ENCODE data around the gene IL2RA. TPM values are rescaled to one million over a fixed set of nuclear protein-coding genes. Genes with fewer than 3 reads are reported as not detected.

IL2RA gene
- polyA plus RNA-seq, 3 donors: 0.06 TPM; not detected in 2

- Mint-ChIP-seq H3K27me3 (ENCODE audit: low read depth in 3 of 3) (peaks cover 0 to 2% (median 1%) of the 10 kb centered on the region in 3 donors), H3K36me3 (no peaks in the 10 kb centered on the region), H3K4me1 (peaks cover 2% of the 10 kb centered on the region), H3K4me3 (no peak overlapping the region), H3K9me3 (peaks cover 2 to 14% (median 10%) of the 10 kb centered on the region in 7 donors), H3K27ac (no peak overlapping the region)
- TF ChIP-seq CTCF (IDR thresholded peaks at IDR 0.05): no peak
- H3K36me3 ChIP-seq (replicated peaks in 1 of 2; ENCODE audit: control insufficient read depth in 1 of 2, insufficient read depth in 2 of 2, low read length in 2 of 2): no peaks in the 10 kb centered on the region
- H3K4me2 ChIP-seq (replicated peaks; ENCODE audit: extremely low read depth, low read length, poor library complexity, severe bottlenecking): no peak overlapping the region
- no peak overlapping the region for H3K9ac ChIP-seq (ENCODE audit: insufficient read depth, low read length, poor library complexity, severe bottlenecking)
- intact Hi-C loops (cut with micrococcal nuclease): no loop called here
- H3K4me1 ChIP-seq (ENCODE audit: control insufficient read depth in 1 of 2, insufficient read depth in 2 of 2, low read length in 2 of 2): no peaks in the 10 kb centered on the region
- 93% methylated on average over 3 of the region's 6 CpGs for WGBS (ENCODE audit: insufficient coverage)
- no peaks in the 10 kb centered on the region for H4K20me1 ChIP-seq (ENCODE audit: insufficient read depth, low read length)
- H3K79me2 ChIP-seq (ENCODE audit: insufficient read depth, low read length): no peaks in the 10 kb centered on the region
- H3K27me3 ChIP-seq (ENCODE audit: control insufficient read depth in 2 of 2, insufficient read depth in 2 of 2, low read length in 2 of 2): no peaks in the 10 kb centered on the region
- no peak overlapping the region for H2AFZ ChIP-seq (ENCODE audit: insufficient read depth, low read depth, low read length, poor library complexity, severe bottlenecking)
- no peak overlapping the region for H3K4me3 ChIP-seq (replicated peaks in 1 of 3; ENCODE audit: low read depth in 2 of 3, low read length in 3 of 3)
- no peak for DNase-seq
- H3K27ac ChIP-seq (ENCODE audit: low read depth in 1 of 2, low read length in 2 of 2): no peak overlapping the region
- peaks cover 4 to 9% of the 10 kb centered on the region in 2 donors for H3K9me3 ChIP-seq (replicated peaks in 1 of 2; ENCODE audit: control insufficient read depth in 1 of 2, insufficient read depth in 1 of 2, low read length in 2 of 2)
Measured at GRCh38 chr10:6025683-6026255, 36.4 kb downstream of the IL2RA start.

- no peaks in the 10 kb centered on the region for H3K4me1 ChIP-seq (ENCODE audit: control insufficient read depth in 1 of 2, insufficient read depth in 2 of 2, low read length in 2 of 2)
- TF ChIP-seq CTCF (IDR thresholded peaks at IDR 0.05): no peak
- H3K79me2 ChIP-seq (ENCODE audit: insufficient read depth, low read length): no peaks in the 10 kb centered on the region
- H2AFZ ChIP-seq (ENCODE audit: insufficient read depth, low read depth, low read length, poor library complexity, severe bottlenecking): no peak overlapping the region
- no peak overlapping the region for H3K4me2 ChIP-seq (replicated peaks; ENCODE audit: extremely low read depth, low read length, poor library complexity, severe bottlenecking)
- H4K20me1 ChIP-seq (ENCODE audit: insufficient read depth, low read length): no peaks in the 10 kb centered on the region
- Mint-ChIP-seq H3K36me3 (no peaks in the 10 kb centered on the region), H3K27me3 (ENCODE audit: low read depth in 3 of 3) (peaks cover 0 to 2% (median 1%) of the 10 kb centered on the region in 3 donors), H3K4me1 (peaks cover 2% of the 10 kb centered on the region), H3K9me3 (peaks cover 0 to 4% (median 0%) of the 10 kb centered on the region in 7 donors), H3K4me3 (no peak overlapping the region), H3K27ac (no peak overlapping the region)
- H3K4me3 ChIP-seq (replicated peaks in 1 of 3; ENCODE audit: low read depth in 2 of 3, low read length in 3 of 3): no peak overlapping the region
- WGBS (ENCODE audit: insufficient coverage): 84% methylated on average over 8 of the region's 10 CpGs
- H3K36me3 ChIP-seq (replicated peaks in 1 of 2; ENCODE audit: control insufficient read depth in 1 of 2, insufficient read depth in 2 of 2, low read length in 2 of 2): no peaks in the 10 kb centered on the region
- H3K27me3 ChIP-seq (ENCODE audit: control insufficient read depth in 2 of 2, insufficient read depth in 2 of 2, low read length in 2 of 2): no peaks in the 10 kb centered on the region
- no peak for DNase-seq
- H3K9ac ChIP-seq (ENCODE audit: insufficient read depth, low read length, poor library complexity, severe bottlenecking): no peak overlapping the region
- no peak overlapping the region for H3K27ac ChIP-seq (ENCODE audit: low read depth in 1 of 2, low read length in 2 of 2)
- intact Hi-C loops (cut with micrococcal nuclease): no loop called here
- H3K9me3 ChIP-seq (replicated peaks in 1 of 2; ENCODE audit: control insufficient read depth in 1 of 2, insufficient read depth in 1 of 2, low read length in 2 of 2): no peaks in the 10 kb centered on the region
Measured at GRCh38 chr10:6024334-6024682, 37.9 kb downstream of the IL2RA start.
